Effector memory CD4-positive, alpha-beta T cell (primary cell): Measurements from ENCODE around the gene FRMPD2.

Experiments used
- DNase-seq, 3 donors: peaks; one replicate each; pipeline ENCODE4 v3.0.0-alpha.2; 2020
- H3K27ac ChIP-seq: 2 replicates; pipeline ENCODE4 v1.7.0; 2013; ENCODE audit warnings: mild to moderate bottlenecking, low read length, moderate library complexity; ENCODE audit not compliant: insufficient read depth, poor library complexity, severe bottlenecking
- H3K27me3 ChIP-seq: replicated peaks from 2 replicates; pipeline ENCODE4 v1.7.0; 2013; ENCODE audit warnings: mild to moderate bottlenecking, low read length; ENCODE audit not compliant: insufficient read depth, control insufficient read depth, poor library complexity, severe bottlenecking
- H3K36me3 ChIP-seq: 2 replicates; pipeline ENCODE4 v1.7.0; 2013; ENCODE audit warnings: mild to moderate bottlenecking, low read length, moderate library complexity; ENCODE audit not compliant: control insufficient read depth, insufficient read depth
- H3K4me1 ChIP-seq: 2 replicates; pipeline ENCODE4 v1.7.0; 2013; ENCODE audit warnings: low read length, mild to moderate bottlenecking; ENCODE audit not compliant: control insufficient read depth, insufficient read depth, poor library complexity, severe bottlenecking
- H3K4me3 ChIP-seq: 2 replicates; pipeline ENCODE4 v1.7.0; 2013; ENCODE audit warnings: low read length, low read depth, mild to moderate bottlenecking; ENCODE audit not compliant: insufficient read depth, poor library complexity, severe bottlenecking
- H3K9me3 ChIP-seq: 2 replicates; pipeline ENCODE4 v1.7.0; 2013; ENCODE audit warnings: mild to moderate bottlenecking, low read length, moderate library complexity; ENCODE audit not compliant: control insufficient read depth

The FRMPD2 gene

GRCh38 chr10:48219194-48219593 lies 55.3 kb downstream of the FRMPD2 start:
- Histone ChIP-seq H3K27ac (no peak overlapping the region), H3K4me3 (no peak overlapping the region), H3K4me1 (no peaks in the 10 kb centered on the region), H3K36me3 (no peaks in the 10 kb centered on the region), H3K27me3 (no peaks in the 10 kb centered on the region), H3K9me3 (no peaks in the 10 kb centered on the region)
- no peak for DNase-seq

GRCh38 chr10:48216744-48217143 lies 57.8 kb downstream of the FRMPD2 start:
- no peaks in the 10 kb centered on the region for H3K9me3 ChIP-seq
- no peaks in the 10 kb centered on the region for H3K27me3 ChIP-seq
- H3K4me3 ChIP-seq, result no peak overlapping the region
- no peaks in the 10 kb centered on the region for H3K36me3 ChIP-seq
- H3K4me1 ChIP-seq, result no peaks in the 10 kb centered on the region
- no peak overlapping the region for H3K27ac ChIP-seq
- no peak for DNase-seq

- no peaks in the 10 kb centered on the region for H3K36me3 ChIP-seq
- H3K9me3 ChIP-seq, result no peaks in the 10 kb centered on the region
- H3K27ac ChIP-seq, result no peak overlapping the region
- no peaks in the 10 kb centered on the region for H3K27me3 ChIP-seq
- no peak overlapping the region for H3K4me3 ChIP-seq
- no peaks in the 10 kb centered on the region for H3K4me1 ChIP-seq
- no peak for DNase-seq
Measured at GRCh38 chr10:48216204-48216505, 58.3 kb downstream of the FRMPD2 start.

- Histone ChIP-seq H3K27me3 (no peaks in the 10 kb centered on the region), H3K9me3 (no peaks in the 10 kb centered on the region), H3K36me3 (no peaks in the 10 kb centered on the region), H3K4me1 (no peaks in the 10 kb centered on the region), H3K4me3 (no peak overlapping the region), H3K27ac (no peak overlapping the region)
- DNase-seq, result no peak
Measured at GRCh38 chr10:48215486-48216203, 58.9 kb downstream of the FRMPD2 start.

GRCh38 chr10:48214716-48215485 lies 59.6 kb downstream of the FRMPD2 start:
- H3K9me3 ChIP-seq, result no peaks in the 10 kb centered on the region
- H3K4me1 ChIP-seq, result no peaks in the 10 kb centered on the region
- H3K27ac ChIP-seq, result no peak overlapping the region
- H3K36me3 ChIP-seq, result no peaks in the 10 kb centered on the region
- no peak for DNase-seq
- H3K4me3 ChIP-seq, result no peak overlapping the region
- no peaks in the 10 kb centered on the region for H3K27me3 ChIP-seq

- H3K36me3 ChIP-seq, result no peaks in the 10 kb centered on the region
- DNase-seq, result no peak
- H3K4me3 ChIP-seq, result no peak overlapping the region
- no peaks in the 10 kb centered on the region for H3K27me3 ChIP-seq
- H3K27ac ChIP-seq, result no peak overlapping the region
- no peaks in the 10 kb centered on the region for H3K4me1 ChIP-seq
- no peaks in the 10 kb centered on the region for H3K9me3 ChIP-seq
Measured at GRCh38 chr10:48213047-48213446, 61.4 kb downstream of the FRMPD2 start.

- Histone ChIP-seq H3K9me3 (no peaks in the 10 kb centered on the region), H3K27me3 (no peaks in the 10 kb centered on the region), H3K36me3 (no peaks in the 10 kb centered on the region), H3K4me3 (no peak overlapping the region), H3K4me1 (no peaks in the 10 kb centered on the region), H3K27ac (no peak overlapping the region)
- DNase-seq, result no peak
Measured at GRCh38 chr10:48211777-48212176, 62.7 kb downstream of the FRMPD2 start.

- no peaks in the 10 kb centered on the region for H3K4me1 ChIP-seq
- no peak overlapping the region for H3K4me3 ChIP-seq
- no peak overlapping the region for H3K27ac ChIP-seq
- no peaks in the 10 kb centered on the region for H3K27me3 ChIP-seq
- no peaks in the 10 kb centered on the region for H3K9me3 ChIP-seq
- DNase-seq, result no peak
- H3K36me3 ChIP-seq, result no peaks in the 10 kb centered on the region
Measured at GRCh38 chr10:48210966-48211365, 63.5 kb downstream of the FRMPD2 start.

GRCh38 chr10:48210391-48210790 lies 64.1 kb downstream of the FRMPD2 start:
- Histone ChIP-seq H3K4me3 (no peak overlapping the region), H3K4me1 (no peaks in the 10 kb centered on the region), H3K9me3 (no peaks in the 10 kb centered on the region), H3K27ac (no peak overlapping the region), H3K27me3 (no peaks in the 10 kb centered on the region), H3K36me3 (no peaks in the 10 kb centered on the region)
- DNase-seq, result no peak

- no peak for DNase-seq
- Histone ChIP-seq H3K27me3 (no peaks in the 10 kb centered on the region), H3K4me1 (no peaks in the 10 kb centered on the region), H3K27ac (no peak overlapping the region), H3K9me3 (no peaks in the 10 kb centered on the region), H3K4me3 (no peak overlapping the region), H3K36me3 (no peaks in the 10 kb centered on the region)
Measured at GRCh38 chr10:48209241-48209640, 65.3 kb downstream of the FRMPD2 start.
